Measurements from ENCODE around the gene TARP.
"Not testable (repeated sequence)": the region's sequence is repeated elsewhere in the genome, so short reads cannot be mapped to it uniquely, and the experiment has no call there.

TARP gene

GRCh38 chr7:38265958-38266357 lies 7.5 kb downstream of the TARP start:
- not testable (repeated sequence) for H3K27ac Mint-ChIP-seq; H3K4me1 Mint-ChIP-seq; H3K4me3 ChIP-seq; H3K27me3 Mint-ChIP-seq (ENCODE audit: insufficient read depth, low read depth); H3K4me2 ChIP-seq; H3K9me3 ChIP-seq (ENCODE audit: low read depth); H3K36me3 ChIP-seq; H3K79me2 ChIP-seq (ENCODE audit: low read depth); H4K20me1 ChIP-seq (ENCODE audit: low read depth); H3K4me1 ChIP-seq; H3F3A ChIP-seq (ENCODE audit: low read depth); H3K27me3 ChIP-seq; H3K36me3 Mint-ChIP-seq; H2AFZ ChIP-seq (replicated peaks); H3K27ac ChIP-seq; DNase-seq (ENCODE audit: low spot score); H3K4me3 Mint-ChIP-seq; H3K9me3 Mint-ChIP-seq; H3K9ac ChIP-seq

GRCh38 chr7:38264602-38265001 lies 8.8 kb downstream of the TARP start:
- H4K20me1 ChIP-seq (ENCODE audit: low read depth); H2AFZ ChIP-seq (replicated peaks); H3K9me3 ChIP-seq (ENCODE audit: low read depth); H3K27ac ChIP-seq; H3K4me1 ChIP-seq; H3K4me3 ChIP-seq; H3K36me3 ChIP-seq; H3F3A ChIP-seq (ENCODE audit: low read depth); H3K36me3 Mint-ChIP-seq; H3K27me3 ChIP-seq; H3K4me2 ChIP-seq; DNase-seq (ENCODE audit: low spot score); H3K9me3 Mint-ChIP-seq; H3K4me1 Mint-ChIP-seq; H3K79me2 ChIP-seq (ENCODE audit: low read depth); H3K27ac Mint-ChIP-seq; H3K4me3 Mint-ChIP-seq; H3K9ac ChIP-seq; H3K27me3 Mint-ChIP-seq (ENCODE audit: insufficient read depth, low read depth): not testable (repeated sequence)

GRCh38 chr7:38263274-38263673 lies 10.2 kb downstream of the TARP start:
- H3K4me1 ChIP-seq; H3K9me3 ChIP-seq (ENCODE audit: low read depth); H3K27me3 ChIP-seq; H3K27ac Mint-ChIP-seq; H3K36me3 ChIP-seq; H3K4me1 Mint-ChIP-seq; H3K9me3 Mint-ChIP-seq; H2AFZ ChIP-seq (replicated peaks); H3K4me3 ChIP-seq; H3K9ac ChIP-seq; H3K36me3 Mint-ChIP-seq; H4K20me1 ChIP-seq (ENCODE audit: low read depth); H3K79me2 ChIP-seq (ENCODE audit: low read depth); H3F3A ChIP-seq (ENCODE audit: low read depth); H3K4me3 Mint-ChIP-seq; H3K27ac ChIP-seq; H3K4me2 ChIP-seq; DNase-seq (ENCODE audit: low spot score); H3K27me3 Mint-ChIP-seq (ENCODE audit: insufficient read depth, low read depth): not testable (repeated sequence)

GRCh38 chr7:38262545-38262944 lies 10.9 kb downstream of the TARP start:
- H3K9me3 Mint-ChIP-seq: no peaks in the 10 kb centered on the region
- no peak overlapping the region for H3K4me3 Mint-ChIP-seq
- H4K20me1 ChIP-seq (ENCODE audit: low read depth): no peaks in the 10 kb centered on the region
- TF ChIP-seq EZH2 (IDR thresholded peaks at IDR 0.05) (no peak), CTCF (IDR thresholded peaks at IDR 0.05) (no peak), EZH2phosphoT487 (IDR thresholded peaks at IDR 0.05) (no peak)
- H3K27me3 Mint-ChIP-seq (ENCODE audit: insufficient read depth, low read depth): no peaks in the 10 kb centered on the region
- no peak overlapping the region for H2AFZ ChIP-seq (replicated peaks)
- no peak overlapping the region for H3K4me2 ChIP-seq
- no peaks in the 10 kb centered on the region for H3K27me3 ChIP-seq
- no peak overlapping the region for H3K27ac ChIP-seq
- no peak overlapping the region for H3K9ac ChIP-seq
- no peaks in the 10 kb centered on the region for H3K9me3 ChIP-seq (ENCODE audit: low read depth)
- DNase-seq (ENCODE audit: low spot score): no peak
- H3K4me1 Mint-ChIP-seq: no peaks in the 10 kb centered on the region
- no peak overlapping the region for H3K4me3 ChIP-seq
- no peaks in the 10 kb centered on the region for H3K36me3 ChIP-seq
- H3K36me3 Mint-ChIP-seq: no peaks in the 10 kb centered on the region
- H3F3A ChIP-seq (ENCODE audit: low read depth): no peaks in the 10 kb centered on the region
- H3K27ac Mint-ChIP-seq: no peak overlapping the region
- no peaks in the 10 kb centered on the region for H3K4me1 ChIP-seq
- H3K79me2 ChIP-seq (ENCODE audit: low read depth): no peaks in the 10 kb centered on the region

- H3K79me2 ChIP-seq (ENCODE audit: low read depth); H3K27me3 Mint-ChIP-seq (ENCODE audit: insufficient read depth, low read depth); H3K36me3 Mint-ChIP-seq; H3F3A ChIP-seq (ENCODE audit: low read depth); H3K4me3 Mint-ChIP-seq; H3K27me3 ChIP-seq; H3K9ac ChIP-seq; H3K36me3 ChIP-seq; H2AFZ ChIP-seq (replicated peaks); H3K27ac Mint-ChIP-seq; H3K4me2 ChIP-seq; H3K9me3 Mint-ChIP-seq; H3K4me1 Mint-ChIP-seq; H3K9me3 ChIP-seq (ENCODE audit: low read depth); H3K4me1 ChIP-seq; H3K27ac ChIP-seq; H4K20me1 ChIP-seq (ENCODE audit: low read depth); H3K4me3 ChIP-seq; DNase-seq (ENCODE audit: low spot score): not testable (repeated sequence)
Observed at GRCh38 chr7:38262026-38262425, 11.4 kb downstream of the TARP start.

- not testable (repeated sequence) for H3F3A ChIP-seq (ENCODE audit: low read depth); H3K4me1 ChIP-seq; H3K27ac ChIP-seq; H4K20me1 ChIP-seq (ENCODE audit: low read depth); H3K27ac Mint-ChIP-seq; DNase-seq (ENCODE audit: low spot score); H3K9me3 Mint-ChIP-seq; H3K79me2 ChIP-seq (ENCODE audit: low read depth); H3K27me3 Mint-ChIP-seq (ENCODE audit: insufficient read depth, low read depth); H3K27me3 ChIP-seq; H3K4me3 Mint-ChIP-seq; H3K36me3 Mint-ChIP-seq; H3K9ac ChIP-seq; H3K36me3 ChIP-seq; H3K4me1 Mint-ChIP-seq; H3K4me2 ChIP-seq; H3K9me3 ChIP-seq (ENCODE audit: low read depth); H3K4me3 ChIP-seq
- H2AFZ ChIP-seq (replicated peaks): peak overlapping the region; percentile 34
Observed at GRCh38 chr7:38261601-38262000, 11.8 kb downstream of the TARP start.

GRCh38 chr7:38259157-38259556 lies 14.3 kb downstream of the TARP start:
- H3K4me1 ChIP-seq; H3K4me3 ChIP-seq; H3K4me1 Mint-ChIP-seq; H2AFZ ChIP-seq (replicated peaks); H3K27ac ChIP-seq; H3K4me3 Mint-ChIP-seq; H3K9me3 ChIP-seq (ENCODE audit: low read depth); H3K9me3 Mint-ChIP-seq; H3K36me3 ChIP-seq; H3K79me2 ChIP-seq (ENCODE audit: low read depth); H3K27ac Mint-ChIP-seq; H3F3A ChIP-seq (ENCODE audit: low read depth); H3K9ac ChIP-seq; H3K27me3 Mint-ChIP-seq (ENCODE audit: insufficient read depth, low read depth); H3K36me3 Mint-ChIP-seq; H3K4me2 ChIP-seq; DNase-seq (ENCODE audit: low spot score); H3K27me3 ChIP-seq; H4K20me1 ChIP-seq (ENCODE audit: low read depth): not testable (repeated sequence)
